Superior temporal gyrus (tissue), 1 donor: ENCODE data around the gene MICAL3.
"Not testable (repeated sequence)": the region's sequence is repeated elsewhere in the genome, so short reads cannot be mapped to it uniquely, and the experiment has no call there.

Source experiments
- DNase-seq: peaks from one replicate; pipeline ENCODE4 v3.0.0-alpha.2; 2016; ENCODE audit errors: extremely low spot score

Gene MICAL3

GRCh38 chr22:18033204-18033998, 9.0 kb upstream of the MICAL3 start:
- DNase-seq: peak; percentile 23

GRCh38 chr22:18032455-18033101, 8.2 kb upstream of the MICAL3 start:
- peak; percentile 16 for DNase-seq

GRCh38 chr22:18031695-18032454, 7.5 kb upstream of the MICAL3 start:
- DNase-seq: peak; percentile 57

- no peak for DNase-seq
These were observed 5.4 kb upstream of the MICAL3 start for GRCh38 chr22:18029686-18030267.

GRCh38 chr22:18028817-18029527, 4.6 kb upstream of the MICAL3 start:
- DNase-seq: no peak

GRCh38 chr22:18025898-18026297, 1.5 kb upstream of the MICAL3 start:
- DNase-seq: not testable (repeated sequence)

GRCh38 chr22:18024956-18025720, 777 bp upstream of the MICAL3 start:
- peak; percentile 77 for DNase-seq

- DNase-seq: peak; percentile 82
These were observed 669 bp downstream of the MICAL3 start for GRCh38 chr22:18023509-18024275.

- DNase-seq: peak; percentile 8
These were observed 1.5 kb downstream of the MICAL3 start for GRCh38 chr22:18022876-18023275.

- DNase-seq: no peak
These were observed 2.9 kb downstream of the MICAL3 start for GRCh38 chr22:18021431-18021830.

GRCh38 chr22:18020743-18021142, 3.6 kb downstream of the MICAL3 start:
- DNase-seq: not testable (repeated sequence)

GRCh38 chr22:18013947-18014346, 10.4 kb downstream of the MICAL3 start:
- DNase-seq: no peak

- DNase-seq: no peak
These were observed 10.9 kb downstream of the MICAL3 start for GRCh38 chr22:18013436-18013835.

- DNase-seq: no peak
These were observed 11.8 kb downstream of the MICAL3 start for GRCh38 chr22:18012531-18012930.

GRCh38 chr22:18010266-18010665, 14.1 kb downstream of the MICAL3 start:
- DNase-seq: no peak

GRCh38 chr22:18008136-18008535, 16.2 kb downstream of the MICAL3 start:
- no peak for DNase-seq

GRCh38 chr22:18005201-18005926, 19.0 kb downstream of the MICAL3 start:
- peak; percentile 59 for DNase-seq

- not testable (repeated sequence) for DNase-seq
These were observed 22.5 kb downstream of the MICAL3 start for GRCh38 chr22:18001894-18002315.
